ENCODE data around the gene EVC.

Gene EVC

DNA sequence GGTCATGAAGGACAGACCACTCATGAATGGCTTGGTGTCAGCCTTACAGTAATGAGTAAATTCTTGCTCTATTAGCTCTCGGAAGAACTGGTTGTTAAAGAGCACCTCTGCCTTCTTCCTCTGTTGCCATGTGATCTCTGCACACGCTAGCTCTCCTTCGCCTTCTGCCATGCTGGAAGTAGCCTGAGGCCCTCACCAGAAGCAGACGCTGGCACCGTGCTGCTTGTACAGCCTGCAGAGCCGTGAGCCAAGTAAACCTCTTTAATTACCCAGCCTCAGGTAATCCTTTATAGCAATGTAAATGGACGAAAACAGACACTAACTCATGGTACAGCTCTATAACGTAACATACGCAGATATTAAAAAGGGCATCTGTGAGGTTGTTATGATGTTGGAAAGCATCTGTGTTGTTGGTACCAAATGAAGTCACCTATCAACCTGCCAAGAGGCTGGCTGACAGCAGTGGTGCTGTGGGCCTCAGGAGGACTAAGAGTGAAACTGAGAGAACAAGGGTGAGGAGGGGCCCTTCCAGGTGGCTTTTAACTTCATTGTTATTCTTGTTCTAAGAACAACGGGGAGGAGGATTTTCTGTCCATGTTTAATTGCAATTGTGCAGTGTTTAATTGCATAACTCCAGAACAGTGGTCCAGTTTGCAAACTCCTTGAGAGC, 112.7 kb downstream of the EVC start:
- intact Hi-C loops (cut with DNase I; ENCODE audit: low total_unique reads): no loop called here
- TF ChIP-seq CTCF (IDR thresholded peaks at IDR 0.05): no peak
- no peaks in the 10 kb centered on the region for H3K27me3 ChIP-seq
- H3K27ac ChIP-seq: no peak overlapping the region
- H3K9me3 ChIP-seq: no peaks in the 10 kb centered on the region
- peaks cover 16 to 75% (median 43%) of the 10 kb centered on the region in 3 donors for H3K36me3 ChIP-seq
- no peak for DNase-seq
- H3K4me1 ChIP-seq: peaks cover 0 to 4% (median 0%) of the 10 kb centered on the region in 4 donors
- no peak overlapping the region for H3K4me3 ChIP-seq

GRCh38 chr4:5824227-5824626, 113.2 kb downstream of the EVC start:
- no peak for TF ChIP-seq CTCF (IDR thresholded peaks at IDR 0.05)
- H3K27me3 ChIP-seq: no peaks in the 10 kb centered on the region
- H3K9me3 ChIP-seq: no peaks in the 10 kb centered on the region
- intact Hi-C loops (cut with DNase I; ENCODE audit: low total_unique reads): no loop called here
- H3K4me1 ChIP-seq: peaks cover 0 to 4% (median 0%) of the 10 kb centered on the region in 4 donors
- no peak overlapping the region for H3K27ac ChIP-seq
- DNase-seq: no peak
- H3K36me3 ChIP-seq: peaks cover 16 to 70% (median 38%) of the 10 kb centered on the region in 3 donors
- H3K4me3 ChIP-seq: no peak overlapping the region

GRCh38 chr4:5824635-5825034, 113.6 kb downstream of the EVC start:
- H3K36me3 ChIP-seq: peaks cover 16 to 65% (median 34%) of the 10 kb centered on the region in 3 donors
- no peaks in the 10 kb centered on the region for H3K9me3 ChIP-seq
- no peak overlapping the region for H3K27ac ChIP-seq
- no peak for TF ChIP-seq CTCF (IDR thresholded peaks at IDR 0.05)
- no peaks in the 10 kb centered on the region for H3K27me3 ChIP-seq
- intact Hi-C loops (cut with DNase I; ENCODE audit: low total_unique reads): no loop called here
- H3K4me1 ChIP-seq: peaks cover 0 to 4% (median 0%) of the 10 kb centered on the region in 4 donors
- DNase-seq: no peak
- no peak overlapping the region for H3K4me3 ChIP-seq

GRCh38 chr4:5825321-5826041, 114.5 kb downstream of the EVC start:
- Histone ChIP-seq H3K27ac (no peak overlapping the region), H3K9me3 (no peaks in the 10 kb centered on the region), H3K4me3 (no peak overlapping the region), H3K36me3 (peaks cover 15 to 57% (median 26%) of the 10 kb centered on the region in 3 donors), H3K4me1 (peaks cover 0 to 4% (median 0%) of the 10 kb centered on the region in 4 donors), H3K27me3 (no peaks in the 10 kb centered on the region)
- intact Hi-C loops (cut with DNase I; ENCODE audit: low total_unique reads): no loop called here
- DNase-seq: no peak
- no peak for TF ChIP-seq CTCF (IDR thresholded peaks at IDR 0.05)

DNA sequence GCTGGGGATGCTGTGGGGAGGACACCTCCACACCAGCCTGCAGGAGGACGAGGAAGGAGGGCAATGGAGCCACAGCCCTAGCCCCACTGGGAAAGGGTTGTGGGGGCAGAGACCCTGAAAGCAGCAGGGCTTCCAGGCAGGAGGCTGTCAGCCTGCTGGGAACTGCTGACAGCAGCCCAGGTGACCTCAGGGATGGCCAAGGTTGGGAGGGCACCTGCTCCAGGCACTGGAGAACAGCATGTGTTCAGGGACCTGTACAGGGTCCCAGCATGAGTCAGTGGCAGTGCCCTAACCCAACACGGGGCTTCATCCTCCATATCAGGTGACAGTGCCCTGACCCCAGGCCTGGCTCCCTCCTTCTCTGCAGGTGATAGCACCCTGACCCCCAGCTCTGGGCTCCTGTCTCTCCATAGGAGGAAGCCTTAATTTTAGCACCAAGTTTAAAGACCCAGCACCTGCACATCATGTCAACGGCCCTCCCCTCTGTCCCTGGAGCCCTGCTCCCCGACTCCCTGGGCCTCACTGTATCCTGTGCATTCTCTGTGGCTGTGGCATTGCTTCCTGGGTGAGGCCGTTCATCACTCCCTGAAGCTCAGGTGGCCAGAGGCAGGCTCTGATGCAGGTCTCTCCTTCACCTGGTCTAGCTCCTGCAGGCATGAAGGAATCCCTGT, 115.6 kb downstream of the EVC start:
- H3K4me3 ChIP-seq: no peak overlapping the region
- H3K4me1 ChIP-seq: peaks cover 0 to 4% (median 0%) of the 10 kb centered on the region in 4 donors
- no peak for DNase-seq
- intact Hi-C loops (cut with DNase I; ENCODE audit: low total_unique reads): no loop called here
- H3K27me3 ChIP-seq: no peaks in the 10 kb centered on the region
- peaks cover 4 to 46% (median 17%) of the 10 kb centered on the region in 3 donors for H3K36me3 ChIP-seq
- TF ChIP-seq CTCF (IDR thresholded peaks at IDR 0.05): no peak
- no peaks in the 10 kb centered on the region for H3K9me3 ChIP-seq
- H3K27ac ChIP-seq: no peak overlapping the region
